Measurements from ENCODE around the gene SHISA7.
A peak's percentile ranks its signal among the peaks of the same experiment; 100 is the strongest.
"Not testable (repeated sequence)": the region's sequence is repeated elsewhere in the genome, so short reads cannot be mapped to it uniquely, and the experiment has no call there.

Gene SHISA7

GRCh38 chr19:55463583-55464031 lies 20.5 kb upstream of the SHISA7 start:
- no peak for DNase-seq (ENCODE audit: low read depth in 2 of 2)

- no peak for DNase-seq (ENCODE audit: low read depth in 2 of 2)
Measured at GRCh38 chr19:55462722-55463121, 19.6 kb upstream of the SHISA7 start.

GRCh38 chr19:55461974-55462626 lies 19.0 kb upstream of the SHISA7 start:
- DNase-seq (ENCODE audit: low read depth in 2 of 2), result no peak

GRCh38 chr19:55461259-55461973 lies 18.3 kb upstream of the SHISA7 start, which contains the start of gene ISOC2:
Gene ISOC2, minus strand, starts transcription at chr19:55461642. Its CDS starts 5,156 bp downstream, at chr19:55456486.
- peak; percentile 100 for DNase-seq (ENCODE audit: low read depth in 2 of 2)

GRCh38 chr19:55460670-55461258 lies 17.7 kb upstream of the SHISA7 start:
- no peak for DNase-seq (ENCODE audit: low read depth in 2 of 2)

- no peak for DNase-seq (ENCODE audit: low read depth in 2 of 2)
Measured at GRCh38 chr19:55459950-55460657, 17.0 kb upstream of the SHISA7 start.

GRCh38 chr19:55459551-55459949 lies 16.4 kb upstream of the SHISA7 start:
- no peak for DNase-seq (ENCODE audit: low read depth in 2 of 2)

- DNase-seq (ENCODE audit: low read depth in 2 of 2), result no peak
Measured at GRCh38 chr19:55457683-55458457, 14.8 kb upstream of the SHISA7 start.

- no peak for DNase-seq (ENCODE audit: low read depth in 2 of 2)
Measured at GRCh38 chr19:55456347-55456746, 13.2 kb upstream of the SHISA7 start.

- DNase-seq (ENCODE audit: low read depth in 2 of 2), result no peak
Measured at GRCh38 chr19:55455576-55456235, 12.6 kb upstream of the SHISA7 start.

- no peak for DNase-seq (ENCODE audit: low read depth in 2 of 2)
Measured at GRCh38 chr19:55454787-55455243, 11.7 kb upstream of the SHISA7 start.

GRCh38 chr19:55453511-55454260 lies 10.6 kb upstream of the SHISA7 start:
- DNase-seq (ENCODE audit: low read depth in 2 of 2), result no peak

- no peak for DNase-seq (ENCODE audit: low read depth in 2 of 2)
Measured at GRCh38 chr19:55452749-55453346, 9.7 kb upstream of the SHISA7 start.

GRCh38 chr19:55451965-55452748 lies 9.1 kb upstream of the SHISA7 start:
- no peak for DNase-seq (ENCODE audit: low read depth in 2 of 2)

- DNase-seq (ENCODE audit: low read depth in 2 of 2), result no peak
Measured at GRCh38 chr19:55451163-55451964, 8.3 kb upstream of the SHISA7 start.

- no peak for DNase-seq (ENCODE audit: low read depth in 2 of 2)
Measured at GRCh38 chr19:55449469-55449868, 6.4 kb upstream of the SHISA7 start.

GRCh38 chr19:55448175-55448490 lies 5.0 kb upstream of the SHISA7 start:
- not testable (repeated sequence) for DNase-seq (ENCODE audit: low read depth in 2 of 2)

Data from stimulated activated CD8-positive, alpha-beta memory T cell treated with anti-CD3 and anti-CD28 coated beads, Interleukin-15, amount 100 ng/mL, for 4 hours (primary cell).